ENCODE results near the gene PPP1R2.

Gene PPP1R2

DNA sequence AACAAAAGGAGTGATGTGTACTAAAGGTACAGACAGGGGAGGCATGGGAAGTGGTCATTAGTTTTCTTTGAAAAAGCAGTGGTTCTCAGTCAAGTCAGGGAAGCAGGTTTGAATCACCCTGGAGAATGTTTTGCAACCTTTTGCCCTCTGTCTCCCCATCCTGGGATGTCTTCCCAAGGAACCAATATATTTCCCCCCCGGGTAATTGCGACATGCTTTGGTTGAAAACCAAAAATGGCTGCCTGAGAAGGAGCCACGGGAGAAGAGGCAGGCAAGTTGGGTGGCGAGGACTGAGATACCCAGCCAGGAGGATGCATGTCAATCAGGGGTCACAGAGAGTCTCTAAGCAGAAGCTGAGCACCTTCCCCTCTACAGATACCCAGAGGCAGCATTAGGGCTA lies 20.2 kb upstream of the PPP1R2 start:
- no peak for DNase-seq

DNA sequence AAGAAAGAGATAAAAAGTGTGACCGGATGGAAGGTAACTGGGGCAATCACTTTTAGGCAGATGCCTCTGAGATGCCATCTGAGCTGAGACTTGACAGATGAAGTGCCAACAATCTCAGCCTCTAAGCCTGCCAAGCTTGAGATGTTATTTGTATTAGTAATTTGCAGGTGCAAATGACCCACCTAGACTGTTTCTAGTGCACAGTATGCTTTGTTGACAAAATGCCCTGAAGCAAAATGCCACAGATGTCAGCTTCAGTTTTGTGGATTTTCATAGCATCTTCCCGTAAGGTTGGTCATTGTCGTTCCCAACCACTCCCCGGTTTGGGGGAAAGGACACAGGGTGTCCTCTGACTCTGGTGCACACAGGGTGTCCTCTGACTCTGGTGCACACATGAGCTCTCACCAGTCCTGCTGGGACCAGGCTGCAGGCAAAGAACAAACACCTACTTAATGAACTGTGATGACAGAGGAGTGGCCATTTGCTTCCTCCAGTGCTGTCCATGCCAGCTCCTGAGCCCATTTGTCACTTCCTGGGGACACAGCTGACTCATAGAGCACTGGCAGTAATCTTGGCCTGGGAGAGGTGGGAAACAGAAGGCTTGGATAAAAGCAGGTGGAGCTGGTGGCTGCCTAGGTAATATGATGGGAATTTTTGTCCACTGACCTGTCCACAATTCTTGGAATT lies 16.7 kb upstream of the PPP1R2 start:
- peak; percentile 21 to 39 for DNase-seq

DNA sequence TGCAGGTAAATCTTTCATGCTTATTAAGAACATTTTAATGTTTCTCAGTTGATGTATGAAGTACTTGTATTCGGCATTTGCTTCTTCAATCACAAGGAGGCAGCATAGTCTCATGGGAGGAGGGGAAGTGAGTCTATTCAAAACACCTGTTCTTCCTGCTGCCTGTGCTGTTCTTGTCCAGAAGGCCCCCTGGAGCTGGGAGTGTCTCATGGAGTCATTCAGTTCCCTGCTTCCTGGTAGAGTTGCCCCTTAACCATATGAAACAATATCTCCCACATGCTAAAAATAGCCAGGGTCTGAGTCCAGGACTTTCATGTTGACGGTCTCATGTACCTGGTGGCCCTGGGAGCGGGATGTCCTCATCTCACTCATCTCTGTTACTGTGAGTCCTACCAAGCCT lies 15.5 kb upstream of the PPP1R2 start:
- peak in 1 of 2 experiments; percentile 38 for DNase-seq

DNA sequence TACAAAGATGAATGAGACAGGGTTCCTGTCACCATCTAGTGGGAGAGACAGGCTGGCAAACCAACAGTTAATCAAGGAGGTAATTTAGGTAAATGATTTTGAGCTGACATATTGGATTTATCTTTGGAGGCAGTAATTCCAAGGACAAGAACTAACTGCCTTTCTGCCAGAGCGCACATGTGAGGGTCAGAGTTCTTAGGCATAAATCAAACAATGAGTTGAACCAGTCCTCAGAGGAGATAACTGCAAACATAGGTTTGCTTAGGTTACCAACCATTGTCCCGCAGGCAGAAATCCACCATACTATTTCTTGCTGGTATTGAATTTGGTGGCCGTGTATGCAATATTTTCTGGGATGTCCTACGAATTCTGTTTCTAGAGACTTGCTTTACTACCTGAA lies 14.2 kb upstream of the PPP1R2 start:
- DNase-seq, result no peak

DNA sequence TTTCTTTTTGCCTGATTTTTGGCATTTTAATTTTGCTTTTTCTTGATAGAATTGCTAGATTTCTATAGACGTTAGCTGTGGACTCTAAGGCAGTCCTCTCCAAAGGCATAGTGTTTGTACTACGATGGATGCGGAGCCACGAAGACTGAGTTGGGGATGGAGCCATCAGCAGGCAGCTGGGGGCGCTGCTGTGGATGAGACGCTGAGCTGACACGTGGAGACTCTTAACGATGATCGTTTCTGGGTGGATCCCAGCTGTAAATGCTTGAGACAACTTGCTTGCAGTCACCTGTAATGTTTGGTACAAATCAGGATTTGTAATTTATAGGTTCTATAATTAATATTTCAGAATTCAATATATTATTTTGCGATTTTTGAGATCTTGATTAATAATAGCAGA lies 13.3 kb upstream of the PPP1R2 start:
- DNase-seq, result no peak

DNA sequence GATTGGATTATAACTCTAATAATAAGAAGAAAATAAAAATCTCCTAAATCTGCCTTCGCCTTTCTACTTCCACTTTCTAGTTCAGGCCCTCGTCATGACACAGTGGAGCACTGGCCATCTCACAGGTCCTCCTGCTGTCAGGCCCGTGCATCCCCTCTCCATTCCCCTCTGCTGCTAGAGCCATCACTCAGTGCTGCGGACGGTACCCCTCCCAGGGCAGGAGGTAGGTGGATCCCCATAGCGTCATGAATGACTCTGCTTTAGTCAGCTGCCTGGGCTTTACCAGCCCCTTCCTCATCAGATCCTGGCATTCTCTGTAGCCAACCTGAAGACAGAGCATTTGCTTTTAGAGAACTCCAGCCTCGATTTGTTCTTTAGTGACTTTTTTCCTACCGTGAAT lies 12.0 kb upstream of the PPP1R2 start:
- no peak for DNase-seq

DNA sequence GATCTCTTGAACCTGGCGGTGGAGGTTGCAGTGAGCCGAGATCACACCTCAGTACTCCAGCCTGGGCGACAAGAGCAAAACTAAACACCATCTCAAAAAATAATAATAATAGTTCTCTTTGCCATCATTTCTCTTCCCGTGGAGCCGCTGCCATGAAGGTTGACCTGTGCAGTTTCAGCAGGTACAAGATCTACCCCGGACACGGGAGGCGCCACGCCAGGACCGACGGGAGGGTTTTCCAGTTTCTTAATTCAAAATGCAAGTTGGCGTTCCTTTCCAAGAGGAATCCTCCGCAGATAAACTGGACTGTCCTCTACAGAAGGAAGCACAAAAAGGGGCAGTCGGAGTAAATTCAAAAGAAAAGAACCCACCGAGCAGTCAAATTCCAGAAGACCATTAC lies 11.3 kb upstream of the PPP1R2 start:
- no peak for DNase-seq

DNA sequence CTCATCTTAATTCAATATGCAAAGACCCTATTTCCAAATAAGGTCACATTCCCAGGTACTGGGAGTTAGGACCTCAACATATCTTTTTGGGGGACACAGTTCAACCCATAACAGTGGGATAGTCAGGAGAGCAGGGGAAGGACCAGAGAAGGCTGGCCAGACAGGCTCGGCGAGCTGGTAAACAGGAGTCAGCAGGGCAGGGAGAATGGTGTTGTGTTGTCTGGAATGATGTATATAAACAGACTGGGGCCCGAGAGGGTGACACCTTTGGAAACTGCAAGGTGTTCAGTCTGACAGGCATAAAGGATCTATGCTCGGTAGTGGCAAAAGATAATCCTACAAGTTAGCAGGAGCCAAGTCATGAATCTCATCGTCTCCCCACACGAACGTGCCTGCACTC lies 10.1 kb upstream of the PPP1R2 start:
- no peak for DNase-seq

DNA sequence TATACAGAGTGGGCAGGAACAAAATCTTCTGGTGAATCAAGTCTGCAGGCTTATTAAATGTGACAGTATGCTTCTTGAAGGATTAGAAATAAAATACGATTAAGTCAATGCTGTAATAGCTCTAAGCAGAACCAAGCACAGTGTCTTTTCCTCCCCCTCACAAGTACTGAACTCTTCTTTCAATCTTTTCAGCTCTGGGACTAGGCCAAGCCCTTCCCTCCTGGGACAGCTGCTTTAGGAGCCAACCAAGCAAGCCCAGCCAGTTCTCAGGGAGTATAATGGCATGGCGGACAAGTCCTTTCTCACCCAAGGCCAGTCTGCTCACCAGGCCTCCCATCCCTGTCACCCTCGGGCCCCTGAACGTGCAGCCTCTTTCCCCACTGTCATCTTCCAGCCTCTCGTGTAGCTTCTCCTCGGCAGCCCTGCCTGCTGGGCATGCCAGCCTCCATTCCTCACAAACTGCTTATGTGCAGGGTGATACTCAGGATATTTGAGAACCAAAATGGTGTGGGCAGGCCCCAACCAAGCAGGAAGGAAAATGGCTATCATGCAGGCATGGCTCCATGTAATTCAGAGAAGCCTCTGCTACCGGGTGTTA lies 8.4 kb upstream of the PPP1R2 start:
- DNase-seq, result no peak

DNA sequence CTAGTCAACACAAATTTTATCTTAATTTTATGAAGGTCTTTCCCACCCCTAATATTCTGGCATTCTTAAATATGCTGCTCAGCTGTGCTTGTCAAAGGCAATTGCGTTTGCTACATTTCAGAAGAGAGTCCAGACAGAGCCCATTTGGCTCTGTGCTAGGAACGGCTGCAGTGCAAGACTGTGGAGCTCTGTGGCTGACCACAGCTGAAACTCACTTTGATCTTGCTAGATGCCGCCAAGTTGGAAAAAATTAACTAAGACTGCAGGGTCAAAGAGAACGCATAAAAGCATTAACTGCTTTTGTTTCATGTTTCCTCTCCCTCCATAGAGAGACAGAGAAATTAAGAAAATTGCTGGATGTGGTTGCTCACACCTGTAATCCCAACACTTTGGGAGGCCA lies 7.6 kb upstream of the PPP1R2 start:
- DNase-seq, result no peak

DNA sequence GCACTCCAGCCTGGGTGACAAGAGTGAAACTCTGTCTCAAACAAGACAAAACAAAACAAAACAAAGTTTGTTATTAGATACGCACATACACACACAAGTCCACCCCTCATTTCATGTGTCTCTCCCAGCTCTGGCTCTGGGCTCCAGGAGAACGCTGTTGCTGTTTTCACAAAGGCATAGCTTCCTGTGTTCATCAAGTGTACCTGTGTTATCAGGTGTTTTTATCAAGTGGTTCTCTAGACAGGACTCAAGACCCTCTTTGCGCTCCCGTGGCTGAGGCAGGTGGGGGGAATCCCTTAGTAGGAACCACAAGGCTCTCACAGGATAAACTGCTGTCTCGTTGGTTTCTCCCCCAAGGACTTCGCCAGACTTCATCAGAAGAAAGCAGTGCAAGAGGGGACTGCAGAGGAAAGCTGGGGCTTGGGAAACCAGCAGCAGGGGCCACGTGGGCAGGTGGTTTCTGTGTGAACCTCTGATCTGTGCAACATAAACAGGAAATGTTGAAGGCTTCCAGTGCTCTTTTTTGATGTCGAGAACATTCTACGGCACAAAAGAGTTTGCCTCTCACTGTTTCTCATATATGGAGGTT lies 6.9 kb upstream of the PPP1R2 start:
- no peak for DNase-seq

DNA sequence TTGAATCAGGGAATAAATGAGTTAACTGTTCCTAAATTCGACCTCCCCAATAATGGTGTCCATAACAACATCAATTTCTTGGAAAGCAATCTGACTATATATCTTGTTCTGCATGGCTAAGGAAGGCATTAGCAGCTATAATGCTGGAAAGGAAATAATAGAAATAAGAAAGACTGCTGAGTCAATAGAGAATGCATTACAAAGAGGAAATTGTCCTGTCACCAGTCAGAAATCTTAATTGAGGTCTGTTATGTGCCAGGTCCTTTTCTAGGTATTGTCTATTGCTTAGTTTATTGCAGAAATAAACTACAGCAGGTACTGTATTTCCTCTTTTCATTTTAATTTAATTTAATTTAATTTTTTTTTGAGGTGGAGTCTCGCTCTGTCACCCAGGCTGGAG lies 5.9 kb upstream of the PPP1R2 start:
- DNase-seq, result no peak

DNA sequence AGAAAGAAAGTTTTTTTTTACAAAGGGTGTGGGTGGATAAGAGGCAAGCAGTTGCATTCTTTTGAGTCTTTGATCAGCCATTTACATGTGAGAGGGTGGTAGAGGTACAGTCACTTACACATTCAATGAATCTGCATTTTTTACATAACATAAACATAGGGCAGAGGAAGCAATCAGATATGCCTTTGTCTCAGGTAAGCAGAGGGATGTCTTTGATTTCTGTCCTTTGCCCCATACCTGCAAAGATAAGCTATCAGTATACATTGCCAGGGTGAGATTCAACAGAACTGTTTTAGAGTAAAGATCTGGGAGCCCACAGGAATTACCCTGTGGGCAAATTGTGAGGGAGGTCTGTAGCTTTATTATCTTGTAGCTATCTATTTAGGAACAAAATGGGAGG lies 5.4 kb upstream of the PPP1R2 start:
- no peak for DNase-seq

DNA sequence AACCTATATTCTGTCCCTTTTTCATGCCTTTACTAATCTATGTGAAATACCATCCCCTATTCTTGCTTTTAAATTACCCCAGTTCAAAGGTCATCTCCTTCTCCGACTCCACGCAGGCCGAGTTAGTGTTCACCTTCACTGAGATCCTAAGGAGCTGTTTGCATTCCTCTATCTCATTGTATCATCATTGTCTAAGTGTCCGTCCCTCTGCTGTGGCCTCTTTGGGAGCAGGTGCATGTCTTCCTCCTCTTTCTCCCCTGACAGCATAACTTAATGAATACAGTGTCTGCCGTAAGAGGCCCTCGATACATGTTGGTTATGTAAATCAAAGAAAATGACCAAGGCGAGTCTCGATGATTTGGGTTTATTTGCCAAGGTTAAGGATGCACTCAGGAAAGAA lies 4.9 kb upstream of the PPP1R2 start:
- no peak for DNase-seq

DNA sequence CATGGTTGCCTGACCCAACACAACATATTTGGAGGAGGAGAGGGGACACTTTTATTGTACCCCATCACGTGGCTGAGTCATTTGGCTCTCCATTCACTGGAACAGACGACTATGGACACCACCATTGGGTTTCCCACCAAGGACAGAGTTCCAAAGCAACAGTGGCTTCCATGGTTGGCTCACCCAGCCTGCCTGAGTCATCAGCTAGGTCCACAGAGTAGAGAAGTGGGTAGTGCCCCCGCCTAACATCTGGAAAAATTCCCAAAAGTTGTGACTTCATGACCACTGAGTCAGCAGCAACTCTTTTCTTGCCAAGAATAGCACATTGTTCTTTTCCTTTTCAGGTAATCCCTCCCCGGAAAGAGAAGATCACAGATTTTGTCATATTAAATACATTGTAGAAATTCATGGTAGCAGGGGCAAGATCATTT lies 3.0 kb upstream of the PPP1R2 start:
- DNase-seq, result peak in 1 of 2 experiments; percentile 8

DNA sequence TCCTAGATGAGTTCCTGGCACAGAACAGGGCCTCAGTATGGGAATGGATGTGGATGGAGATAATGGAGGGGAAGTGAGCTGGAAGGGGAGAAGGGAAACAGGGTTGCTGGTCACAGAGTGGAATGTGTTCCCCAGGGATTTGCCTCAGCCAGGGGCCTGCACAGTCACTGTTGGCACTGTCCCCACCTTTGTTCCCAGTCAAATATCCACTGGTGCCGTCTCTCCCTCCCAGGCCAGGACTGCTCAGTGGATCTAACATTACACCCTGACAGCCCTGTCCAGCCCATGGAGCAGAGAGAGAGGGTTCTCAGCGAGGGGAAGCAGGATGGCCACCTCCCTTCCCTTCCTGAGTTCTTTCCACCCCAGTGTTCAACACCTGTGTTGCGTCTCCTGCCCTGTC lies 1.5 kb upstream of the PPP1R2 start:
- DNase-seq, result no peak

DNA sequence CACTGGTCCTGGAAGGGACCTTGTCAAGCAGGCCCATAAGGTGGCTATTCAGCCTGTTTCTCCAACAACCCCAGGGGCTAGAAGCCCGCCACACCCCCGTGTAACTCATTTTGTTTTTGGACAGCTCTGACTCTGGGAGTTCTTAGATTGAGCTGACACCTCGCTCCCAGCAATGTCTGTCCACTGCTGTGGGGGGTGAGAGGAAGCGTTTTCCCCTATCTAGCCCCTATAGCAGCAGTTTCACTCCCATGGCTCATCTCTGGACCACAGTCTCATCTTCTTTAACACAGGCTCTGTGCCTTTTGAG lies 1.1 kb upstream of the PPP1R2 start:
- DNase-seq, result no peak

DNA sequence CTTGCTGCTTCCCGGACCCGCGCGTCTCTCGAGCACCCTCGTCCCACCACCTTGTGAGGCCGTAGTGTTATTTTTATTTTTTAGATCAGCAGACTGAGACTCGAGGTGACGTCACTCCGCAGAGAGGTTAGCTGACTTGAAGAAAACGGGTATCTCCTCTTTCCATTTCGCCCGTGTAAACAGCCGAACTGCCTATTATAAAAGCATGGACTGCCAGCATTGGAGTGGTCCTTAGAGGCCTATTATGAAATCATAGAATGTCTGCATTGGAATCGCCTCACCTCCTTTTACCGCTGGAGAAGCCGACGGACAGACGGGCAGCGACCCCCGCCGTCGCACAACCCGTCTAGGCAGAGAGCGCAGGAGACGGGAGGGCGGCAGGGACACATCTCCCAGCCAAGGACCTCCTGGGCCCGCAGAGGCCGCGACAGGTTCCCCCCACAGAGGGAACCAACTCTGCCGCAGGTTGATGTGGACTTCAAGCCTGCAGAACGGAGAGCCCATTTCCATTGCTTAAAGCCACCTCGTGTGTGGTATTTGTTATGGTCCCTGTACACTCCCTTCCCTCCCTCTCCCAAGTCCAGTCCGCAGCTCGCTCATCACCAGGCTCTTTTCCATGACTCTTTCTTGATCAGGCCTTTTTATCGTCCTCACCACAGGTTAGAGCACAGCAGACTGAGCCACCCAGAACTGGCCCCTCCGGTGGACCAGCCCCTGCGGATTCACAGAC lies 540 bp upstream of the PPP1R2 start:
- no peak for DNase-seq

DNA sequence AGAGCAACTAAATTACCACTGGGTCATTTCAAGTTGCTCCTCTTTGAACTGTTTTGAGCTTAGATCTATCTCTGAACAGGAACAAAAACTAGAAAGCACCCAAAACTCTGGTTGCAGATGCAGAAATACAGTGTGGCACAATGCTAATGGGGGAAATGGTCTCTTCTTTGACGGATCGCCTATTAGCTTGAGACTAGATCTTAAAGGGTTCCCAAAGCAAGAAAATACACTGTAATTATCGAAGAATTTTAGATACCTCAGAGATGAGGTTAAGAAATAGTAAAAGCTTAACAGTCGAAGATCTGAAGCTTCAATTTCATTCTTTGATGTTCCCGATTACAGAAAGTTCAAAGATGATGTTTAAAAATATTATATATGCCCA lies 818 bp downstream of the PPP1R2 start:
- no peak for DNase-seq

DNA sequence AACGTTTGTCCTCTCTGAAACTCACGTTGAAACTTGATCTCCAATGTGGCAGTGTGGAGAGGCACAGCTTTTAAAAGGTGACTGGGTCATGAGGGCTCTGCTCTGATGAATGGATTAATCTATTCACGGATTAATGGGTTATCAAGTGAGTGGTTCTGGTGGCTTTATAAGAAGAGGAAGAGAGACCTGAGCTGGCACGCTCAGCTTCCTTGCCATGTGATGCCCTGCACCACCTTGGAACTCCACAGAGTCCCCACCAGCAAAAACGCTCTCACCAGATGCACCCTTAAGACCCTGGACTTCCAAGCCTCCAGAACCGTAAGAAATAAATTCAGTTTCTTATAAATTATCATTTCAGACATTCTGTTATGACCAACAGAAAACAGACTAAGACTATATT lies 2.6 kb downstream of the PPP1R2 start:
- DNase-seq, result no peak

DNA sequence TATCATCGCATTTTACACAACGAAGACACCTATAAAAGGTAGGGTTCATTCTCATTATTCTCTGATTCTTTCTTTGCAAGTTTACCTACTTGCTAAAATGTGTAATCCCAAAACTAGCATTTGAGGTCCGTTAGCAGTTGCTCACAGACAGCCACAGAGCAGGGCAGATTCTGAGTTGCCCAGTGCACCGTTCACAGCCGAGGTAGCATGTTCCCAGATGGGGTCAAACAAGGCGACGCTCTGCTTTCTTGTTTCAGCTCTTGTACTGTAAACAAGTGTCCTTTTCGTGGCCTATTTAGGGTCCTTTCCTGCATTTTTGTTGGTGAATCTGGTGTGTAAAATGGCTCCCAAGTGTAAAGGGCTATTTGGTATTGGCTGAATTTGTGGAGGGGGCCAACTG lies 3.1 kb downstream of the PPP1R2 start:
- no peak for DNase-seq

DNA sequence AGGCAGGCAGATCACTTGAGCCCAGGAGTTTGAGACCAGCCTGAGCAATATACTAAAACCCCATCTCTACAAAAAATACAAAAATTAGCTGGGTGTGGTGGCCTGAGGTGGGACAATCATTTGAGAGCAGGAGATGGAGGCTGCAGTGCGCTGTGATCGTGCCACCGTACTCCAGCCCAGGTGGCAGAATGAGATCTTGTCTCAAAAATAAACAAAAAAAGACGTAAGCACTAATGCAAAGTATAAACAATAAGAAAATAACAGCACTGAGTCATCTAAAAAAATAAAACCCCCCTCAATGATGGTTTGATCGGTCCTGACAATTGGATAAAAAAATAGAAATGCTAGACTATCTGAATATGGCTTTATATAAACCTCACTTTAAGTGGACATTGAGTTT lies 3.6 kb downstream of the PPP1R2 start:
- DNase-seq, result no peak

DNA sequence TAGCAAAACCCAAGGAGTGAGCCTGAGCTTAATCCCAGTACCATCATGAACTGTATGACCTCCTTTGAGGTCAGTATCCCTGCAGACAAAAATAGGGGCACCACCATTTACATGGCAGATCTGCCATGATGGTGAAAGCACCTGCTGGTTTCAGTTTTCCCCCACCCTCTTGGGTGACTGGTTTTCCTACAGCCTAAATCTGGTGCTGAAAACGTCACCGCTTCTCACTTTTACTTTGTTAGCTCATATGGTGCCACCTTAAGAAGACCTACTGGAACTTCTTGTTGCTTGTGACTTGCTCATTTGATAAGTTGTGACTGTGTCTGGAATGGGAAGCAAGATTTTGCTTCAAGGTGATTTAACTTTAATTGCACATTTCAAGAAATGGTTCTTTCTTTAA lies 5.1 kb downstream of the PPP1R2 start:
- DNase-seq, result no peak

DNA sequence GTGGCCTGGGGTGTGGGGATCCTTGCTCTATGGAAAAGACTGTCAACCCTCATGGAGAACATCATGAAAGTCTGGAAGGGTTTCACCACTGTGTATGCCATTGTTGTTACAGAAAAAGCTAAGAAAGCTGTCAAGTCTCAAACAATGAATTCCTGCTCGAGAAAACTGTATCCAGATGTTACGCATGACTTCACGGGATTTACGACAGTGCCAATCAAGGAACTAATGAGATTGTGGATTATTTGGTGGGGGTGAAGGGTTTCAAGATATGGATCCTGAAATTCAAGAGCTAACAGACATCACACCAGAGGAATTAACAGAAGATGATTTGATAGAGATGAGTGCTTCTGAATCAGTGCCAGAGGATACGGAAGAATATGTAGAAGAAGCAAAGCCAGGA lies 7.8 kb downstream of the PPP1R2 start:
- DNase-seq, result no peak

All from SW 1271 (cell line).